A549 (cell line): ENCODE measurements around the gene CDC42SE2. TPM values are rescaled to one million over a fixed set of nuclear protein-coding genes. Genes with fewer than 3 reads are reported as not detected.

Experiments used
- ATAC-seq, 2 experiments: fragments of 200-7000 bp in 1 of 2; fragments of >200 bp in 1 of 2; cut with Nextera tagmentation in 1 of 2; cut with Tn5 transposase in 1 of 2; 3 replicates each; pipeline versions ENCODE4 v1.8.0 to v1.9.1; 2018 to 2020; ENCODE audit warnings: mild to moderate bottlenecking in 1 of 2, moderate library complexity in 1 of 2
- CTCF ChIA-PET: fragments of 300-600 bp; sonication (Branson Sonifier 250); formaldehyde crosslinking; extraction: SDS; loops from one replicate; lab custom pipeline; 2021; ENCODE audit warnings: antibody characterized with exemption, inconsistent platforms; lab: Yijun Ruan, JAX
- POLR2A ChIA-PET: fragments of 350-600 bp; formaldehyde crosslinking; extraction: SDS; loops from one replicate; lab custom pipeline; 2021; ENCODE audit warnings: antibody characterized with exemption, inconsistent platforms; lab: Yijun Ruan, JAX
- DNase-seq, 2 experiments: peaks; one replicate each; pipeline versions ENCODE4 v3.0.0 to v3.0.0-alpha.2; 2011 to 2016; ENCODE audit warnings: low read depth in 1 of 2, low spot score in 1 of 2
- FAIRE-seq: peaks from 2 replicates; lab custom pipeline; 2011; peaks lifted over from hg19 to GRCh38; lab: Jason Lieb, UNC
- H3K27ac ChIP-seq, 2 experiments: fragments of >200 bp; sonication (Bioruptor Twin); formaldehyde crosslinking; 3 replicates each; pipeline ENCODE4 v1.5.1; 2016 to 2017
- H3K4me1 ChIP-seq: fragments of >200 bp; sonication (Bioruptor Twin); formaldehyde crosslinking; 3 replicates; pipeline ENCODE4 v1.6.1; 2016
- H3K4me2 ChIP-seq: fragments of >200 bp; sonication (Bioruptor Twin); formaldehyde crosslinking; 3 replicates; pipeline ENCODE4 v1.6.1; 2016
- H3K4me3 ChIP-seq: fragments of >200 bp; sonication (Bioruptor Twin); formaldehyde crosslinking; 3 replicates; pipeline ENCODE4 v1.5.1; 2016
- H3K9me3 ChIP-seq: fragments of >200 bp; sonication (Bioruptor Twin); formaldehyde crosslinking; 3 replicates; pipeline ENCODE4 v1.6.1; 2016
- BHLHE40 ChIP-seq: IDR thresholded peaks from 2 replicates; pipeline ENCODE4 v1.6.1; 2012; ENCODE audit warnings: low read depth, low read length, inconsistent platforms
- CEBPB ChIP-seq, 2 experiments: fragments of >200 bp in 1 of 2; sonication (Bioruptor Twin) in 1 of 2; formaldehyde crosslinking in 1 of 2; IDR thresholded peaks; 2 replicates each; pipeline ENCODE4 v1.6.1; 2012 to 2016
- CHD2 ChIP-seq: fragments of 150-350 bp; IDR thresholded peaks from 2 replicates; pipeline ENCODE4 v1.6.1; 2014; ENCODE audit warnings: low read length; ENCODE audit not compliant: partially characterized antibody
- CHD4 ChIP-seq: fragments of 200-600 bp; sonication (generic); IDR thresholded peaks from 2 replicates; pipeline ENCODE4 v1.6.1; 2016; ENCODE audit warnings: antibody characterized with exemption, mild to moderate bottlenecking, borderline replicate concordance
- EP300 ChIP-seq, 2 experiments: fragments of >200 bp; sonication (Bioruptor Twin); formaldehyde crosslinking; IDR thresholded peaks; 2 replicates in 1 of 2; 3 replicates in 1 of 2; pipeline ENCODE4 v1.6.1; 2016 to 2017
- FOSB ChIP-seq: fragments of 250-450 bp; sonication (Bioruptor Pico); IDR thresholded peaks from 2 replicates; pipeline ENCODE4 v1.5.0; 2020; ENCODE audit warnings: mild to moderate bottlenecking, moderate library complexity
- FOXS1 ChIP-seq: fragments of 250-450 bp; sonication (Bioruptor Pico); IDR thresholded peaks from 2 replicates; pipeline ENCODE4 v1.5.0; 2020; ENCODE audit warnings: mild to moderate bottlenecking, moderate library complexity
- GATA3 ChIP-seq: IDR thresholded peaks from 2 replicates; pipeline ENCODE4 v1.6.1; 2012; ENCODE audit warnings: borderline replicate concordance
- HEYL ChIP-seq: fragments of 250-450 bp; sonication (Bioruptor Pico); IDR thresholded peaks from 2 replicates; pipeline ENCODE4 v1.8.0; 2021; ENCODE audit warnings: mild to moderate bottlenecking, moderate library complexity
- KDM1A ChIP-seq: fragments of 200-600 bp; sonication (generic); IDR thresholded peaks from 2 replicates; pipeline ENCODE4 v1.6.1; 2016; ENCODE audit warnings: low read depth, mild to moderate bottlenecking
- MAZ ChIP-seq: fragments of 150-350 bp; IDR thresholded peaks from 2 replicates; pipeline ENCODE4 v1.6.1; 2014; ENCODE audit warnings: antibody characterized with exemption, low read depth, low read length, borderline replicate concordance
- MYC ChIP-seq: IDR thresholded peaks from 2 replicates; pipeline ENCODE4 v1.6.1; 2012; ENCODE audit warnings: mild to moderate bottlenecking, inconsistent platforms, low read length, improper control_type of control experiment, borderline replicate concordance
- POLR2AphosphoS2 ChIP-seq: conservative IDR thresholded peaks from 2 replicates; pipeline ENCODE4 v1.6.1; 2012; ENCODE audit warnings: low read length, improper control_type of control experiment, inconsistent platforms
- RCOR1 ChIP-seq: fragments of 150-350 bp; IDR thresholded peaks from 2 replicates; pipeline ENCODE4 v1.6.1; 2014; ENCODE audit warnings: antibody characterized with exemption, low read length, low read depth
- RNF2 ChIP-seq: fragments of 200-600 bp; sonication (generic); IDR thresholded peaks from 2 replicates; pipeline ENCODE4 v1.6.1; 2016; ENCODE audit warnings: low read depth, mild to moderate bottlenecking, antibody characterized with exemption, moderate library complexity, borderline replicate concordance
- SREBF2 ChIP-seq: fragments of 450-650 bp; IDR thresholded peaks from 2 replicates; pipeline ENCODE4 v1.6.1; 2014; ENCODE audit warnings: mild to moderate bottlenecking, moderate library complexity
- ZC3H11A ChIP-seq: fragments of 450-650 bp; IDR thresholded peaks from 2 replicates; pipeline ENCODE4 v1.6.1; 2014; ENCODE audit warnings: antibody characterized with exemption, mild to moderate bottlenecking
- ZFP36 ChIP-seq: fragments of 450-650 bp; IDR thresholded peaks from 2 replicates; pipeline ENCODE4 v1.6.1; 2014; ENCODE audit warnings: borderline replicate concordance; ENCODE audit not compliant: partially characterized antibody
- ZNF302 ChIP-seq: fragments of 250-450 bp; sonication (Bioruptor Pico); IDR thresholded peaks from 2 replicates; pipeline ENCODE4 v1.9.0; 2021; ENCODE audit warnings: inconsistent platforms, mild to moderate bottlenecking, moderate library complexity
- WGBS: methylation state at CpG from one replicate; pipeline ENCODE4 v1.1.6; 2017; ENCODE audit errors: missing lambda C conversion rate; 5-methylcytosine and 5-hydroxymethylcytosine counted together
- polyA plus RNA-seq, 4 experiments: library from polyadenylated mRNA; depleted of rRNA in 3 of 4; stranded (reverse); fragments of >200 nt; fragmentation: RNase III in 1 of 4; extraction: RNeasy Plus Mini Kit Qiagen cat#74134 plus additional on column Dnase treatment in 1 of 4; gene quantifications; 2 replicates in 3 of 4; 3 replicates in 1 of 4; pipeline ENCODE4 v1.2.3, GENCODE V29; 2011 to 2017
- TF ChIP-seq, protein P1 (sequence below): fragments of >200 bp; sonication (Bioruptor Twin); formaldehyde crosslinking; IDR thresholded peaks from 3 replicates; pipeline ENCODE4 v1.5.1; 2016
- TF ChIP-seq, protein P2 (sequence below): fragments of >200 bp; sonication (Bioruptor Twin); formaldehyde crosslinking; IDR thresholded peaks from 3 replicates; pipeline ENCODE4 v1.6.1; 2016

Gene CDC42SE2
- polyA plus RNA-seq, 2 of the 4 experiments (the other 2 are of a cell fraction): 25.8 to 66.4 TPM

DNA sequence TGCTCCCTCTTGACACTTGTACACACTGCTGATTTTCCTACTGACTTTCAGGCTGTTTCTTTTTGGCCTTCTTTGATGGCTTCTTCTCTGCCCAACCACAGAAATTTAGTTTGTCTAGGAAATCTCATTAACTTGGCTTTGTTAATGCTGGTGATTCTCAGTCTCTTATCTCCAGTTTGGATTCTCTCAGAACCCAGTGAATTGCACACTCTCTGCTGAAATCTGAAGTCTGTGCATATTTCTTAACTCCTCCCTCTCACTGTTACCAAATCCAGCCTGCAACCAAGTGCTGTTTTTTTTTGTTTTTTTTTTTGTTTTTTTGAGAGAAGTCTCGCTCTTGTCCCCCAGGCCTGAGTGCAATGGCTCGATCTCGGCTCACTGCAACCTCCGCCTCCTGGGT, 117.2 kb downstream of the CDC42SE2 start:
- ChIA-PET CTCF (interaction anchor here (1.0 to 1.2 kb wide), 2 partner anchors 18 to 217 kb away, joined by 3 to 6 read pairs; no protein-coding TSS in a partner anchor), POLR2A (no interaction called here)
- no peak for TF ChIP-seq CHD2
- TF ChIP-seq ZC3H11A: no peak
- TF ChIP-seq MYC: no peak
- TF ChIP-seq, protein P1, sequence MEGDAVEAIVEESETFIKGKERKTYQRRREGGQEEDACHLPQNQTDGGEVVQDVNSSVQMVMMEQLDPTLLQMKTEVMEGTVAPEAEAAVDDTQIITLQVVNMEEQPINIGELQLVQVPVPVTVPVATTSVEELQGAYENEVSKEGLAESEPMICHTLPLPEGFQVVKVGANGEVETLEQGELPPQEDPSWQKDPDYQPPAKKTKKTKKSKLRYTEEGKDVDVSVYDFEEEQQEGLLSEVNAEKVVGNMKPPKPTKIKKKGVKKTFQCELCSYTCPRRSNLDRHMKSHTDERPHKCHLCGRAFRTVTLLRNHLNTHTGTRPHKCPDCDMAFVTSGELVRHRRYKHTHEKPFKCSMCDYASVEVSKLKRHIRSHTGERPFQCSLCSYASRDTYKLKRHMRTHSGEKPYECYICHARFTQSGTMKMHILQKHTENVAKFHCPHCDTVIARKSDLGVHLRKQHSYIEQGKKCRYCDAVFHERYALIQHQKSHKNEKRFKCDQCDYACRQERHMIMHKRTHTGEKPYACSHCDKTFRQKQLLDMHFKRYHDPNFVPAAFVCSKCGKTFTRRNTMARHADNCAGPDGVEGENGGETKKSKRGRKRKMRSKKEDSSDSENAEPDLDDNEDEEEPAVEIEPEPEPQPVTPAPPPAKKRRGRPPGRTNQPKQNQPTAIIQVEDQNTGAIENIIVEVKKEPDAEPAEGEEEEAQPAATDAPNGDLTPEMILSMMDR: no peak
- no peak for TF ChIP-seq RCOR1
- TF ChIP-seq, protein P2, sequence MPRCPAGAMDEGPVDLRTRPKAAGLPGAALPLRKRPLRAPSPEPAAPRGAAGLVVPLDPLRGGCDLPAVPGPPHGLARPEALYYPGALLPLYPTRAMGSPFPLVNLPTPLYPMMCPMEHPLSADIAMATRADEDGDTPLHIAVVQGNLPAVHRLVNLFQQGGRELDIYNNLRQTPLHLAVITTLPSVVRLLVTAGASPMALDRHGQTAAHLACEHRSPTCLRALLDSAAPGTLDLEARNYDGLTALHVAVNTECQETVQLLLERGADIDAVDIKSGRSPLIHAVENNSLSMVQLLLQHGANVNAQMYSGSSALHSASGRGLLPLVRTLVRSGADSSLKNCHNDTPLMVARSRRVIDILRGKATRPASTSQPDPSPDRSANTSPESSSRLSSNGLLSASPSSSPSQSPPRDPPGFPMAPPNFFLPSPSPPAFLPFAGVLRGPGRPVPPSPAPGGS: no peak
- no peak for TF ChIP-seq ZFP36
- no peak for TF ChIP-seq FOXS1 (CRISPR knock-in tag)
- no peak for TF ChIP-seq MAZ
- TF ChIP-seq BHLHE40: no peak
- no peak for TF ChIP-seq POLR2AphosphoS2
- FAIRE-seq: no peak
- Histone ChIP-seq H3K9me3 (no peaks in the 10 kb centered on the region), H3K4me1 (peaks cover 49% of the 10 kb centered on the region), H3K27ac (peak overlapping the region in 1 of 2 experiments; percentile 87; a peak in 3 of 6 replicates), H3K4me2 (no peak overlapping the region), H3K4me3 (no peak overlapping the region)
- no peak for DNase-seq
- no peak for ATAC-seq
- WGBS: 95% methylated on average over 4 of the region's 4 CpGs

DNA sequence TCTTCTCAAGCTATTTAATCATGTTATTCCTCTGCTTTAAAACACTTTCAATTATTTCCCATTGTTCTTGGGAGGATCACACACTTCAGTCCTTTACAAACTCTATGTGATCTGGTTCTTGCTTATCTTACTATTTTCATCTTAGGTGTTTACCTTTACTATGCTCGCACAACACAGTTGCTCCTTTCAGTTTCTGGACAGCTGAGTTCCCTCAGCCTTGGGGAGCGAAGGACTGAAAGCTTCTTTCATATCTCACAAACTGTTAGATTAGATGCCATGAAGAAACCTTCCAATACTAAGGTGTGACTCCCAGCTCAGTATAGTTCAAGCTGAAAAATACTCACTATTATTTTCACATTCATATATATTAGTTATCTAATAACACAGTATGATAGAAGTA, 117.9 kb downstream of the CDC42SE2 start:
- no peak for TF ChIP-seq FOSB
- no peak for TF ChIP-seq CHD4
- TF ChIP-seq, protein P2: no peak
- TF ChIP-seq RNF2: no peak
- no peak for TF ChIP-seq MAZ
- TF ChIP-seq CEBPB (IDR thresholded peaks at IDR 0.05): no peak
- no peak for TF ChIP-seq KDM1A
- no peak for TF ChIP-seq ZNF302 (CRISPR knock-in tag)
- TF ChIP-seq GATA3: no peak
- no peak for TF ChIP-seq HEYL
- no peak for TF ChIP-seq ZFP36
- no peak for TF ChIP-seq EP300 (IDR thresholded peaks at IDR 0.05)
- no peak for TF ChIP-seq SREBF2
- TF ChIP-seq, all 56 proteins: peak for 0
- 0 out of 6 replicates have a peak overlapping the region, but pooled peaks of 1 of the 2 experiments have one; percentile 18 for H3K27ac ChIP-seq
- ChIA-PET CTCF (interaction anchor here (0.6 to 4.5 kb wide), 19 partner anchors 9 to 1025 kb away, joined by 3 to 19 read pairs (median 4); no protein-coding TSS in a partner anchor), POLR2A (interaction anchor here (1.0 kb wide), 2 partner anchors 118 to 216 kb away, joined by 3 read pairs; partner anchors contain the start of gene CDC42SE2)
- H3K9me3 ChIP-seq: no peaks in the 10 kb centered on the region
- no peak overlapping the region for H3K4me3 ChIP-seq
- no peak for DNase-seq
- FAIRE-seq: no peak
- 98% methylated on average over 2 of the region's 2 CpGs for WGBS
- H3K4me1 ChIP-seq: peaks cover 49% of the 10 kb centered on the region
- no peak overlapping the region for H3K4me2 ChIP-seq
- ATAC-seq: no peak; a peak in 1 of 6 replicates
